ENCODE measurements around the gene ST6GALNAC3. TPM values are rescaled to one million over a fixed set of nuclear protein-coding genes. Genes with fewer than 3 reads are reported as not detected.

ST6GALNAC3 gene
- total and polyA plus RNA-seq, 2 experiments from 2014 or later = 29.4 to 33.3 TPM

GRCh38 chr1:76229279-76230005 is 154.9 kb downstream of the ST6GALNAC3 start:
- 61% methylated on average over 7 of the region's 7 CpGs for WGBS (ENCODE audit: low lambda C conversion rate, missing lambda C conversion rate)
- H3K9me3 ChIP-seq (ENCODE audit: low read depth) = no peaks in the 10 kb centered on the region
- no peak overlapping the region for H3K4me3 ChIP-seq
- no peak for DNase-seq (ENCODE audit: low spot score)
- no peaks in the 10 kb centered on the region for H4K20me1 ChIP-seq (ENCODE audit: insufficient read depth, poor library complexity, severe bottlenecking)
- H3K27me3 ChIP-seq = no peaks in the 10 kb centered on the region
- H3K9me2 ChIP-seq (replicated peaks; ENCODE audit: insufficient read depth) = no peaks in the 10 kb centered on the region
- H3K79me2 ChIP-seq = no peaks in the 10 kb centered on the region
- no peak overlapping the region for H2AFZ ChIP-seq
- no peaks in the 10 kb centered on the region for H3K36me3 ChIP-seq (replicated peaks; ENCODE audit: insufficient read depth, low read depth)
- TF ChIP-seq EZH2 (IDR thresholded peaks at IDR 0.05; ENCODE audit: borderline replicate concordance) = no peak
- no peak for TF ChIP-seq EZH2phosphoT487 (IDR thresholded peaks at IDR 0.05; ENCODE audit: low read depth, severe bottlenecking, unreplicated experiment)
- no peak for TF ChIP-seq CTCF (IDR thresholded peaks at IDR 0.05; ENCODE audit: poor library complexity)
- H3K4me2 ChIP-seq = no peak overlapping the region
- H3K27ac ChIP-seq = no peak overlapping the region
- H3K4me1 ChIP-seq (ENCODE audit: insufficient read depth) = no peaks in the 10 kb centered on the region

- Histone ChIP-seq H4K20me1 (ENCODE audit: insufficient read depth, poor library complexity, severe bottlenecking) (no peaks in the 10 kb centered on the region), H2AFZ (no peak overlapping the region), H3K4me2 (no peak overlapping the region)
Measured at GRCh38 chr1:76230842-76231281, 156.3 kb downstream of the ST6GALNAC3 start.

GRCh38 chr1:76231320-76231719 is 156.8 kb downstream of the ST6GALNAC3 start:
- no peak for DNase-seq (ENCODE audit: low spot score)
- no peaks in the 10 kb centered on the region for H4K20me1 ChIP-seq (ENCODE audit: insufficient read depth, poor library complexity, severe bottlenecking)
- H3K4me1 ChIP-seq (ENCODE audit: insufficient read depth) = no peaks in the 10 kb centered on the region
- H3K27ac ChIP-seq = no peak overlapping the region
- no peak overlapping the region for H2AFZ ChIP-seq
- no peaks in the 10 kb centered on the region for H3K27me3 ChIP-seq
- H3K79me2 ChIP-seq = no peaks in the 10 kb centered on the region
- no peak overlapping the region for H3K4me2 ChIP-seq
- no peaks in the 10 kb centered on the region for H3K9me2 ChIP-seq (replicated peaks; ENCODE audit: insufficient read depth)
- no peaks in the 10 kb centered on the region for H3K9me3 ChIP-seq (ENCODE audit: low read depth)
- no peak for TF ChIP-seq EZH2 (IDR thresholded peaks at IDR 0.05; ENCODE audit: borderline replicate concordance)
- no peak for TF ChIP-seq CTCF (IDR thresholded peaks at IDR 0.05; ENCODE audit: poor library complexity)
- no peak for TF ChIP-seq EZH2phosphoT487 (IDR thresholded peaks at IDR 0.05; ENCODE audit: low read depth, severe bottlenecking, unreplicated experiment)
- H3K36me3 ChIP-seq (replicated peaks; ENCODE audit: insufficient read depth, low read depth) = no peaks in the 10 kb centered on the region
- WGBS (ENCODE audit: low lambda C conversion rate, missing lambda C conversion rate) = 71% methylated on average over 4 of the region's 4 CpGs
- no peak overlapping the region for H3K4me3 ChIP-seq

More at GRCh38 chr1:76230842-76231281, 156.3 kb downstream of the ST6GALNAC3 start:
- no peaks in the 10 kb centered on the region for H3K9me2 ChIP-seq (replicated peaks; ENCODE audit: insufficient read depth)
- no peaks in the 10 kb centered on the region for H3K79me2 ChIP-seq
- no peak for DNase-seq (ENCODE audit: low spot score)
- 92% methylated on average over 2 of the region's 2 CpGs for WGBS (ENCODE audit: low lambda C conversion rate, missing lambda C conversion rate)
- no peak for TF ChIP-seq EZH2phosphoT487 (IDR thresholded peaks at IDR 0.05; ENCODE audit: low read depth, severe bottlenecking, unreplicated experiment)
- no peak for TF ChIP-seq EZH2 (IDR thresholded peaks at IDR 0.05; ENCODE audit: borderline replicate concordance)
- no peak for TF ChIP-seq CTCF (IDR thresholded peaks at IDR 0.05; ENCODE audit: poor library complexity)
- H3K4me3 ChIP-seq = no peak overlapping the region
- H3K4me1 ChIP-seq (ENCODE audit: insufficient read depth) = no peaks in the 10 kb centered on the region
- no peaks in the 10 kb centered on the region for H3K9me3 ChIP-seq (ENCODE audit: low read depth)
- H3K36me3 ChIP-seq (replicated peaks; ENCODE audit: insufficient read depth, low read depth) = no peaks in the 10 kb centered on the region
- no peaks in the 10 kb centered on the region for H3K27me3 ChIP-seq
- H3K27ac ChIP-seq = no peak overlapping the region

Data from hepatocyte (in vitro differentiated cells).